ENCODE data around the gene VWA3B.

Gene VWA3B

DNA sequence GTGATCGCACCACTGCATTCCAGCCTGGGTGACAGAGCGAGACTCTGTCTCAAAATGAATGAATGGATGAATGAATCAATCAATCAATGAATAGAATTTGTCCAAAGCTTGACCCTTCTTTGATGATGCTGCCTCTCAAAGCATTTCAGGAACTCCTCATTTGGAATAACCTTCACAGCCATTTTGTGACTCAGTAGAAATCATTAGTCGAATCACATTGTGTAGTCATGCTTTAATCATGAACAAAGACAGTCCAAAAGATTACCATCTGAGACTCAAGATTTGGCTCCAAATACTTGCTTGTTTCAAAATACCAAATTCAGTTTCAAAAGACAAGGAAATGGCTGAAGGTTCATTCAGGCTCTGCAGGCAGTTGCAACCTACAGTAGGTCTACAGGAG lies 83.1 kb downstream of the VWA3B start:
- Histone ChIP-seq H3K27me3 (no peaks in the 10 kb centered on the region), H3K9me3 (no peaks in the 10 kb centered on the region), H3K27ac (no peak overlapping the region), H3K36me3 (no peaks in the 10 kb centered on the region), H3K4me1 (peaks cover 0 to 20% (median 4%) of the 10 kb centered on the region in 4 donors), H3K4me3 (no peak overlapping the region)
- no peak for DNase-seq
- intact Hi-C loops (cut with DNase I; ENCODE audit: low total_unique reads), result loop anchor here (10.0 kb wide), 1 partner anchor 175 kb away; the partner anchor contains the start of gene TMEM131
- TF ChIP-seq CTCF (IDR thresholded peaks at IDR 0.05), result no peak

GRCh38 chr2:98172150-98172765 lies 85.3 kb downstream of the VWA3B start:
- DNase-seq, result no peak
- no peak for TF ChIP-seq CTCF (IDR thresholded peaks at IDR 0.05)
- H3K27ac ChIP-seq, result no peak overlapping the region
- no peak overlapping the region for H3K4me3 ChIP-seq
- no peaks in the 10 kb centered on the region for H3K36me3 ChIP-seq
- peaks cover 0 to 19% (median 4%) of the 10 kb centered on the region in 4 donors for H3K4me1 ChIP-seq
- no peaks in the 10 kb centered on the region for H3K9me3 ChIP-seq
- intact Hi-C loops (cut with DNase I; ENCODE audit: low total_unique reads), result loop anchor here (10.0 kb wide), 1 partner anchor 177 kb away; the partner anchor contains the start of gene TMEM131
- H3K27me3 ChIP-seq, result no peaks in the 10 kb centered on the region

- DNase-seq, result no peak
- Histone ChIP-seq H3K9me3 (no peaks in the 10 kb centered on the region), H3K4me3 (no peak overlapping the region), H3K36me3 (no peaks in the 10 kb centered on the region), H3K27ac (no peak overlapping the region), H3K4me1 (peaks cover 0 to 12% (median 3%) of the 10 kb centered on the region in 4 donors), H3K27me3 (no peaks in the 10 kb centered on the region)
- intact Hi-C loops (cut with DNase I; ENCODE audit: low total_unique reads), result loop anchor here (10.0 kb wide), 1 partner anchor 178 kb away; the partner anchor contains the start of gene TMEM131
- no peak for TF ChIP-seq CTCF (IDR thresholded peaks at IDR 0.05)
Measured at GRCh38 chr2:98172951-98173350, 86.0 kb downstream of the VWA3B start.

DNA sequence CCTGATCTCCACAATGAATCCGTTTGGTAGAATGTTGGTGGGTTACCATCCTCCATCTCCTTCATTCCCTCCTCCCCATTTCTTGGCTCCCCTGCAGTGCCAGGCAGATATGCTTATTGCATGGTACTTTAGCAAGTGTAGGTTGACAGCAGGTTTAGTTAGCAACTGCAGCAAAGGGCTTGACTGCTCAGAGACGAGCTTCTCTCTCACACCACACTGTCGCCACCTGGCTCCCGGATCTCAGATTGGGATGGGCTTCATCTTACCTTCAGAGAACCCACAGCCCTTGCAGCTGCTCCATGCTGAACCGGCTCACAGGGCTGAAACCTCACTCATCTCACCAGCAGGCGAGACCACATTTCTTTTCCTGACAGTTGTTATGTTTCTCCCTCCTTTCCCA lies 88.8 kb downstream of the VWA3B start:
- Histone ChIP-seq H3K27ac (no peak overlapping the region), H3K36me3 (no peaks in the 10 kb centered on the region), H3K4me3 (no peak overlapping the region), H3K4me1 (no peaks in the 10 kb centered on the region), H3K27me3 (peaks cover 0 to 12% of the 10 kb centered on the region in 2 donors), H3K9me3 (no peaks in the 10 kb centered on the region)
- intact Hi-C loops (cut with DNase I; ENCODE audit: low total_unique reads), result loop anchor here (10.0 kb wide), 1 partner anchor 181 kb away; the partner anchor contains the start of gene TMEM131
- no peak for TF ChIP-seq CTCF (IDR thresholded peaks at IDR 0.05)
- DNase-seq, result no peak

- no peak overlapping the region for H3K4me3 ChIP-seq
- no peak for TF ChIP-seq CTCF (IDR thresholded peaks at IDR 0.05)
- DNase-seq, result no peak
- H3K36me3 ChIP-seq, result no peaks in the 10 kb centered on the region
- H3K9me3 ChIP-seq, result no peaks in the 10 kb centered on the region
- intact Hi-C loops (cut with DNase I; ENCODE audit: low total_unique reads), result loop anchor here (10.0 kb wide), 1 partner anchor 182 kb away; the partner anchor contains the start of gene TMEM131
- H3K4me1 ChIP-seq, result no peaks in the 10 kb centered on the region
- no peak overlapping the region for H3K27ac ChIP-seq
- peaks cover 0 to 12% of the 10 kb centered on the region in 2 donors for H3K27me3 ChIP-seq
Measured at GRCh38 chr2:98177286-98177685, 90.3 kb downstream of the VWA3B start.

Data from tibial artery (tissue), 4 donors.